Left kidney (tissue), 2 donors: ENCODE data around the gene DNAH17. TPM values are rescaled to one million over a fixed set of nuclear protein-coding genes. Genes with fewer than 3 reads are reported as not detected.

Experiments
- DNase-seq: peaks from one replicate; pipeline ENCODE4 v3.0.0-alpha.2; 2013
- polyA plus RNA-seq: library from polyadenylated mRNA; unstranded; fragments of 120-200 nt; gene quantifications from one replicate; pipeline ENCODE4 v1.2.1, GENCODE V29; 2013; ENCODE audit not compliant: insufficient read length

DNAH17 gene
- polyA plus RNA-seq, 1 donor: 3.6 TPM

GRCh38 chr17:78454346-78454745 is 122.8 kb downstream of the DNAH17 start:
- no peak for DNase-seq

GRCh38 chr17:78451753-78452152 is 125.4 kb downstream of the DNAH17 start:
- no peak for DNase-seq

DNA sequence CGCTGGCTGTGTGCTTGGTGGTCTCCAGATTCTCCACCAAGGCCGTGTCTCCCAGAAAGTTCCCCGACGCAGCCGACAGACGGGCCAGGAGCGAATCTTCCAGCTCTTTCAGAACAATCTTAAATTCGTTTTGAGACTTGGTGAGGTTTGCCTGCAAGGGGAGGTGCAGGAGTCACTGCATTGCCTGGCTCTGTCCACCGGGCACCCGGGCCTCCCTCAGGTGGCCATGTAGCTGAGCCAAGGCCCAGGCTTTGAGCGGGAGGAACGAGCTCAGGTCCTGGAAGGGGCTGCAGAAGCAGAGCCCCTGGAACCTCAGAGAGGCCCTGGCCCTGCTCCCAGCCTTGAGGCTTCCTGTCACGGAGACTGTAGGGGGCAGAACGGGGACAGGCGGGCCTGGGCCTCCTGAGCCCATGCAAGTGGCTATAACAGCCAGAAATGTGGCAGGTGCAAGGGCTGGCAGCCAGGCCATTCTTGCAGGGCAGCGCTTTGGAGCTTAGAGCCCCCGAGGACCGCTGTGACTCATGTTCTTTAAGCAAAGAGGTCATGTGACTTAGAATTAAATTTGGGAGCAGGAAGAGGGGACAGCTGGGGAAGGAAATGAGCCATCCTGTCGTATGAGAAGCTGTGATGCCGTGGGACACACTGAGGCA is 126.4 kb downstream of the DNAH17 start:
- no peak for DNase-seq

DNA sequence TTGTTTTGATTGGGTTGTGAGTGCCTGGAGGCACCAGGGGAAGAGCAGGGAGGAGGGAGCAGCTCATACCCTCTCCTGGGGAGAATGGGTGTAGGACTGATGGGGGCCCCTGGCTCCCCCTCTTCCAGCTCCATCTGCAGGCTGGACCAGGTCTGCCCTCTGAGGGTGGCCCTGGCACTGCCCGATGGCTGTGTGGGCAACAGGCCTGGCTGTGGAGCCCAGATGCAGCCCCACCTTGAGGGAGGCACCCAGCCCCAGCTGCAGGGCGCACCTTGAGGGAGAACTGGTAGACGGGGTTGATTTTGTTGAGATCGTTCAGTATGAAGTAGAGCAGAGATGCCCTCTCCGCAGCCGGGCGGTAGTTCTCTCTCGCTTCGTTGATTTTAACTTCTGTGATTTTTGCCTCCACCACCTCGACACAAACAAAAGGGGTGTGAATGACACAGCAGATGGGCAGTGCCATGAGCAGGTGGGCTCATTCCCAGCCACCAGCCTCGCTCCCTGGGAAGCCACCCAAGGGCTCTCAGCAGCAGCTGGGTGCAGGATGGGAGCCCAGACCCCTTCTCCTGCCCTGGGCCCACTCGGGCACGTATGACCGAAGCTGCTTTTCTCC is 127.1 kb downstream of the DNAH17 start:
- DNase-seq: no peak

- DNase-seq: no peak
These were observed 128.7 kb downstream of the DNAH17 start for GRCh38 chr17:78448356-78448993.

DNA sequence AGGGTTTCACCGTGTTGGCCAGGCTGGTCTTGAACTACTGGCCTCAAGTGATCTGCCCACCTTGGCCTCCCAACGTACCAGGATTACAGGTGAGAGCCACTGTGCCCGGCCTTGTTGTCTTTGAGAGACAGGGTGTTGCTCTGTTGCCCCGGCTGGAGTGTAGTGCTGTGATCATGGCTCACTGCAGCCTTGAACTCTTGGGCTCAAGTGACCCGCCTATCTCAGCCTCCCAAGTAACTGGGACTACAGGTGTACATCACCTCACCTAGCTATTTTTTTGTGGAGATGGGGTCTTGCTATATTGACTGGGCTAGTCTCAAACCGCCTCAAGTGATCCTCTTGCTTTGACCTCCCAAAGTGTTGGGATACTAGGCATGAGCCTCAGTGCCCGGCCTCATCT is 130.4 kb downstream of the DNAH17 start:
- no peak for DNase-seq

DNA sequence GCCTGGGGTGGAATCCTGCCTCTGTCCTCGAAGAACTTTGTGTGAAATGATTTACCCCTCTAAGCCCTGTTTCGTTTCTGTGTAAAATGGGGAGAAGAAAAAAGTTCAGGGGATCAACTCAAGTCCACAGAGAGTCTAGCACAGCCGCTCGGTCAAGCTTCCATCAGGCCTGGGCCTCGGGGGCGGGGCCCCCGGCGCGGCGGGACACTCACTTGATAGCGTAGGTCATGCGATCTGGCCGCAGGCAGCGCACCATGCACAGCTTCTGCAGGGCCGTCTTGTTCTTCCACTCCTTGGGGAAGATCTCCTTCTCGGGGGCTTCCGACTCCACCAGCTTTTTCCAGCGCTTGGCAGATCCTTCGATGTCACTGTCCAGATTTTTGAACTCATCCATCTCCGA is 132.8 kb downstream of the DNAH17 start:
- DNase-seq: no peak

GRCh38 chr17:78442648-78443218 is 134.5 kb downstream of the DNAH17 start:
- no peak for DNase-seq

GRCh38 chr17:78441271-78441971 is 135.8 kb downstream of the DNAH17 start:
- no peak for DNase-seq

GRCh38 chr17:78438694-78439325 is 138.4 kb downstream of the DNAH17 start:
- DNase-seq: no peak

- DNase-seq: no peak
These were observed 138.9 kb downstream of the DNAH17 start for GRCh38 chr17:78438271-78438691.

- DNase-seq: no peak
These were observed 139.6 kb downstream of the DNAH17 start for GRCh38 chr17:78437508-78438169.

DNA sequence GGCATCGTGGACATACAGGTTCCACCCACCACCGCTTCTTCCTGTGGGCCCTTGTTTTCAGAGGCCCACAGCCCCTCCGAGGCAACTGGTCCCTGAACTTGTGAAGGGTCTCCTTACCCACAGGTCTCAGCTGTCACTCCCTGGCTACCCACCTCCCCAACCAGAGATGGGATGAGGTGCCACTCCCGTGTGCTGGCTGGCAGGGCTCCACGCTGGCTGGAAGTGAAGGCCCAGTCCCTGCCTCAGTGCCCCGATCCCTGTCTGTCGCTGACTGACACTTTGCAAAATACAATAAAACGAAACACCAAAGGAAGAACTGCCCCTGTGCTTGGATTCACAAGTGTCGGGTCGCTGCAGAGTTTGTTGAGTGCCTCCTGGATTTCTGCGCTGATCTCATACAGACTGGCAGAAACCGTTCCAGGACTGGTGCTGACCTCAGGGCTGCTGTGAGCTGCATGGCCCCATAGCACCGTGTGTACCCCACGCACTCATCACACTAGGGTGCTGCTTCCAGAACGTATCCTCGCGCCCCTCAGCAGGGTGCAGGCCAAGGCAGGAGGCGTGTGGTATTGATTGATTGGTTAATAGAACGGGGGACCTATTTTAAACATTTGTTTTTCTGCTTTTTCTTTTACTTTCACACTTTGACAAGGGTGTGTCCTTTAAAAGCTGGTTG is 141.7 kb downstream of the DNAH17 start:
- no peak for DNase-seq

- no peak for DNase-seq
These were observed 142.5 kb downstream of the DNAH17 start for GRCh38 chr17:78434455-78435329.

GRCh38 chr17:78433780-78434335 is 143.3 kb downstream of the DNAH17 start:
- no peak for DNase-seq

DNA sequence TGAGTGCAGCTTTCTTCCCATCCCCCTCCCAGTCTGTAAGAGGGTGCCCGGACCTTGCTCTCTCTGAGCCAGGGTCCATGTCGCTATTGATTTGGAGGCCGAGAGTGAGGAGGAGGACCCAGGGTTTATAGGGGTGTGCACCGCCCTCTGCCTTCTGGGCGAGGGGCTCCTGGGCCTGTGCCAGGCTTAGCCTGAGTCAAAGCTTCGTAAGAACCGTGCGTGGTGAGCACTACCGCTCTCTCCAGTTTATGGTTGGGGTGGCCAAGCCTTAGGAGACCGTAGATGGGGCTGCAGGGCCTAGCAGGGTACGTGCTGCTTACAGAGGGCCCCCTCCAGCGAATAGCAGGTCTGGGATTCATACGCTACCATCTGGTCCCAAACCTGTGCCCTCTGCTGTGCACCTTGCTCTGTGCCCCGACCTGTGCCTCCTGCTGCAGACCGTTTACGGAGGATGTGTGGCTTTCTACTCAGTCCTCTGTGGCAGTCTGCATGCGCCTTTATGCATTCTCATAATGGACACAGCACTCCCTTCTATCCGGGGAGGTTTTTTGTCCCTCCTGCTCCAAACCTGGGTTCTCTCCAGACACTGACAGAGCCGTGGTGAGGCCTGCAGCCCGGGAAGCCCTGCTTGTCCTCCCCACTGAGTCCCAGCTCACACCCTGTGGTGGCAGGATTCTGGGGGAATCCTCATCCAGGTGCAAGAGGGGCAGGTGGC is 144.0 kb downstream of the DNAH17 start:
- DNase-seq: no peak

DNA sequence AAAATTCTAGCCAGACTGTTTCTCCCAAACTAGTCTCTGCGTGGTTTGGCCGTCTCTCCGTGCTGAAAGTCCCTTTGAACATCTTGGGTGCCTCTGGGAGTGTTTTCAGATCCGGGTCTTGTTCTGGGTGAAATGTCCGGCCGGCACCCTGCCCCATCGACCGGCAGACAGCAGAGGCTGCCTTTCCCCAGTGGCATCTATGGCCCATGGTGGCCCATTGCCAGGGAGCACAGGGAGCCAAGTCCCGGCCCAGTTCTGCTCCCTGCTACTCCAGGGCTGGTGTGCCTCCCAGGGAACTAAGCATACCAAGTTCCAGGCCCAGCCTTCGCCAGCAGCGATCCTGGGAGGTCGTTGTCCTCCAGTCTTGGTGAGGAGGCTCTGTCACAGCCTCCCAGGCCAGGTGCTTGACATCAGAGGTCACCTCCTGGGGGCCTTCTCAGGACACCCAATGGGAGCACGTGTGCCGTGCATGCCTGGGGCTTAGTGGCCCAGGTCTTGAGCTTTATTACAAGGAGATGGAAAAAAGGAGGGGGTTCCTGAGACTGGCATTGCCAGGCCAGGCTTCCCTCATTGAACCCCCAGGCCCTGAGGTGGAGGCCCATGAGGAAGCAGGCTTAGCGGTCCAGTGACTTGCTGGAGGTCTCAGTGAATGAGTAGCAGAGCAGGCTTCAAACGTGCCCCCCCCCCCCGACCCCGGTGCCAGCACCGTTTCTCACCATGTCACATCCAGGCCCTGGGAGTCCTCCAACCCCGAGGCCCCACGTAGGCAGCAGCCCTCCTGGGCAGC is 144.8 kb downstream of the DNAH17 start:
- DNase-seq: no peak

DNA sequence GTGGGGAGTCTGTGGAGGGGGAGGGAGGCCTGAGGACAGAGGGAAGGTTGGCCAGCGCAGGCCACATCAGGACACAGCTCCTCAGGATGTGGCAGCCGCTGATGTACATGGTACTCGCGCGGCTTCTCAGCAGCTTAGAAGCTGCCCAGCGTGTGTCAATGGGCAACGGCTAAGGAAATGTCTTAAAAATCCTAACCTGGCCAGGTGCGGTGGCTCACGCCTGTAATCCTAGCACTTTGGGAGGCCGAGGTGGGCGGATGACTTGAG is 145.6 kb downstream of the DNAH17 start:
- no peak for DNase-seq
